Measurements from ENCODE around the gene ADAMTS18.
"Not testable (repeated sequence)": the region's sequence is repeated elsewhere in the genome, so short reads cannot be mapped to it uniquely, and the experiment has no call there.

The ADAMTS18 gene

GRCh38 chr16:77434530-77435271, at the start of gene ADAMTS18:
ADAMTS18 (minus strand) TSS chr16:77435034; CDS start chr16:77434695, 339 bp downstream.
- no peak for DNase-seq (ENCODE audit: low spot score)

GRCh38 chr16:77480681-77481315, 46.0 kb upstream of the ADAMTS18 start:
- DNase-seq (ENCODE audit: low spot score), result no peak

GRCh38 chr16:77472262-77472661, 37.4 kb upstream of the ADAMTS18 start:
- DNase-seq (ENCODE audit: low spot score), result no peak

- no peak for DNase-seq (ENCODE audit: low spot score)
Measured at GRCh38 chr16:77470851-77471250, 36.0 kb upstream of the ADAMTS18 start.

GRCh38 chr16:77469634-77470033, 34.8 kb upstream of the ADAMTS18 start:
- DNase-seq (ENCODE audit: low spot score), result no peak

- no peak for DNase-seq (ENCODE audit: low spot score)
Measured at GRCh38 chr16:77468831-77469230, 34.0 kb upstream of the ADAMTS18 start.

- no peak for DNase-seq (ENCODE audit: low spot score)
Measured at GRCh38 chr16:77467821-77468335, 33.0 kb upstream of the ADAMTS18 start.

GRCh38 chr16:77463659-77464058, 28.8 kb upstream of the ADAMTS18 start:
- not testable (repeated sequence) for DNase-seq (ENCODE audit: low spot score)

- no peak for DNase-seq (ENCODE audit: low spot score)
Measured at GRCh38 chr16:77462894-77463293, 28.1 kb upstream of the ADAMTS18 start.

- no peak for DNase-seq (ENCODE audit: low spot score)
Measured at GRCh38 chr16:77459534-77460254, 24.9 kb upstream of the ADAMTS18 start.

GRCh38 chr16:77457046-77457445, 22.2 kb upstream of the ADAMTS18 start:
- peak; percentile 3 for DNase-seq (ENCODE audit: low spot score)

GRCh38 chr16:77452243-77452642, 17.4 kb upstream of the ADAMTS18 start:
- DNase-seq (ENCODE audit: low spot score), result no peak

- no peak for DNase-seq (ENCODE audit: low spot score)
Measured at GRCh38 chr16:77450790-77451487, 16.1 kb upstream of the ADAMTS18 start.

GRCh38 chr16:77449208-77449607, 14.4 kb upstream of the ADAMTS18 start:
- DNase-seq (ENCODE audit: low spot score), result no peak

- no peak for DNase-seq (ENCODE audit: low spot score)
Measured at GRCh38 chr16:77445324-77445723, 10.5 kb upstream of the ADAMTS18 start.

GRCh38 chr16:77444147-77444460, 9.3 kb upstream of the ADAMTS18 start:
- no peak for DNase-seq (ENCODE audit: low spot score)

- no peak for DNase-seq (ENCODE audit: low spot score)
Measured at GRCh38 chr16:77443357-77444146, 8.7 kb upstream of the ADAMTS18 start.

GRCh38 chr16:77442078-77442477, 7.2 kb upstream of the ADAMTS18 start:
- no peak for DNase-seq (ENCODE audit: low spot score)

- DNase-seq (ENCODE audit: low spot score), result no peak
Measured at GRCh38 chr16:77439106-77439505, 4.3 kb upstream of the ADAMTS18 start.

- DNase-seq (ENCODE audit: low spot score), result no peak
Measured at GRCh38 chr16:77437859-77438258, 3.0 kb upstream of the ADAMTS18 start.

GRCh38 chr16:77435272-77435820, 512 bp upstream of the ADAMTS18 start:
- no peak for DNase-seq (ENCODE audit: low spot score)
